Stimulated activated CD4-positive, alpha-beta T cell treated with anti-CD3 and anti-CD28 coated beads, Interleukin-12 subunit alpha, Interleukin-12 subunit beta, amount 100 ng/mL, for 48 hours (primary cell): ENCODE data around the gene PIK3R4.
A peak's percentile ranks its signal among the peaks of the same experiment; 100 is the strongest.

Experiments
- DNase-seq, 3 donors: peaks; one replicate each; pipeline ENCODE4 v3.0.0-alpha.2; 2020; ENCODE audit warnings: low read depth in 2 of 3, low spot score in 1 of 3

The PIK3R4 gene

DNA sequence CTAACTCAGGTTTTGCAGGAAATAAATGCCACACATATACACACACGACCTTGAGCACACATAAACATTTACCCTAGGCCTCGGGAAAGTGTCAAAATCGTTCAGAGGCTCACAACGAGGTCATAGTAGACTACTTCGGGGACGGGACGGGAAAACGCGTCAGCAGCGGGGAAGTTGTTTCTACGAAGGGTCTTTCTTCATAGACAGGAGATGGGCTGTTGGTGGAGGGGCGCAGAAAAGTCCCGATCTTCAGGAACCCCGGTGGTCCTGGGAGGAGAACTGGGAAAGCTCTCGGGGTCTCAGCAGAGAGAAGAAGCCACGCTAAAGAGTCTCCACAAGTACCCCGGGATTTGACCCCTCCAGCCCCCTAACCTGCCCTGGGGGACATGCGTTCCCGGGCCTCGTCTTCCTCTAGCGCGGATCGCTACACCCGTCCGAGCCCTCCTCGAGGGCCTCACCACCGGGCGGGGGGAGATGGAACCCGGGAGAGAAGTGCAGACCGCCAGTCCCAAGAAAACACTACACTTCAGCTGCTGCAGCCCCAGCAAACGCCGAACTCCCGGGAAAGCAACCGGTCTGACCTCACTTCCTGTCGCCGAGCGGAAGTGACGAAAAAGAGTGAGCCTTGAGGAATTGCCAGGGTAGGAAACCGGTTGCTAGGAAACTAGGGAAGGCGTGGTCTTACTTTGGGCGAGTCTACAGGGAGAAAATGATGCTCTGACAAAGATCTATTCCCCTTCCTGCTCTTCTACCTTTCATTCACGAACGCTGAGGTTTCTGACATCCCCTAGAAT, at the start of gene PIK3R4:
TSS of gene PIK3R4 (minus strand) at position 584 of the 794 bp plus-strand sequence. CDS start 1,611 bp downstream, outside the sequence.
- peak; percentile 88 to 94 (median 92) for DNase-seq

DNA sequence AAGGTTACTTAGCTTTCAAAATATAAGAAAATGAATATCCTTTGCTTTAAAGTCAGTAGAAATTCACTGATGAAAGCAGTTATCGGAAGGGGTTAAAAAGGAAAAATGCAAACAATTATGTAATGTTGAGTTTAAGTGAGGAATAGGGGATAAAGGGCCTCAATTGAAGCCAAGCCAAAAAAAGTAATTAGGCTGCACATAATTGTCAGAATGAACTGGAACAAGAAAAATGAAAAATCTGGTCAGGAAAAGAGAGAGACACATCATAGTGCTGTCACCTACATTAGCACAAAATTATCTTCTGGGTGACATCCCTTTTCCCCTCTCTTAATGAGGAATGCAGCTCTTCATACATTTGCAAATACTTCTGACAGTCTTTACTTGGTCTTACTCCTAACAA, 48.8 kb upstream of the PIK3R4 start:
- no peak for DNase-seq

DNA sequence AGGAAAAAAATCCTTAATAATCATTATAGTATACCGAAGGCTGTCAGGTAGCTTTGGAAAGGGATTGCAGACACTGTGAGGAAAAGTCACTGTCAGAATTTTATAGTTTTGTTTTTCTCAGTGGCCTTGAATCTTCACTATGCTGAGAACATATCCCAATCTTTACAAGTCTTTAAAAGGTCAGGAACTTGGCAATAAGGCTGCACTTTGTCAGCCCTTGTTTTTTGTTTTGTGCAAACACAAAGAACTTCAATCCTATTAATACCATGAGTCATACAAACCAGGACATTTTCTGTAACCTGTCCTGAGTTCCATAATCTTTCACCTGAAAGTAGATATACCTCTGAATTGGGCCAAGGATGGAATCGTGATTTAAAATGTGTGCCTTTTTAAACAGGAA, 45.6 kb upstream of the PIK3R4 start:
- no peak for DNase-seq

DNA sequence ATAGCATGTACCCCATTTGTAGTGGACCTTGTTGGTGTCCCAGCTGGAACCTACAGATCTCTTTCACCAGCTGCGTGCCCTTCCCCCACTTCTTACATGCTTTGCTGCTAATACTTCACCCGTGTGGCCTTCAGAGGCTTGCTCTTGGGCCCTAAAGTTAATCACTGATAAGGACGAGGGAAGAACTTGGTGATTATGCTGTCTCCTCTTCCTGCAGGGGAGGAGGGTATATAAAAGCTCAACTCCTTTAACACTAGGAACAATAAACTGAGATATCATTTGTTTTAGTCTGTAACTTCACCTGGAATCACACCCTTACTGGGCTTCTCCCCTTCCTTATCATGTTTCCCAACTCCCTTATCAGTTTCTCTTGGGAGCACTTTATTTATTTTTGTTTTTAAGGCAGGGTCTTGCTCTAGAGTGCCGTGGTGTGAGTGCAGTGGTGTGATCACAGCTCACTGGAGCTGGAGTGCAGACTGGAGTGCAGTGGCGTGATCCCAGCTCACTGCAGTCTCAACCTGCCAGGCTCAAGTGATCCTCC, 43.2 kb upstream of the PIK3R4 start:
- DNase-seq, result no peak

DNA sequence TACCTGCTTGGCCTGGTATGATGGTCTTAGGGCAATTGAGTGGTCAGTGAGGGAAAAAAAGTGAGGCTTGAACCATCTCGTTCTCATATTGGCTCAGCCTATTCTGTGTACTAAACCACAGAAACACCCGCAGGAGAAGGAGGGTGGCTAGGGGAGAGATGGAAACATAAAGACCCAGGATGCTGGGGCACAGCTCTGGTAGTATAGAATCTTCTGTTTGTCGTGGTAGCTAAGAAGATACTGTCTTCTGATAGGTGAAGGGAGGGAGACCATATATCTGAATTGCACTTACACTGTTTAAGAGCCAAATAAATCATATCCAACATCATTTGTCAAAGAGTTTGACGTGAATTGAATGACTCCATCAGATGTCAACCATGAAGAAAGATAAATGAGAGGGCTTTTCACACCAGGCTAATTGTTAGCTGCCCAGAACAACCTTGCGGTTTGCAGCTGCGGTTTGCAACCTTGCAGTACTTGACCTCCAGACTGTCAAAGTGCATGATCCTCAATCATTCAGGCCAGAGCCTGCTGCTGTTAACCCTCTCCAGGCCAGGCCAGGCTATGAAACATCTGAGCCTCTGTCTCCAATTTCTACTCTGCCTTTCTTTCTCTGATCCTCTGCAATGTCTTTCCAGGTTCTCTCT, 40.9 kb upstream of the PIK3R4 start:
- no peak for DNase-seq

DNA sequence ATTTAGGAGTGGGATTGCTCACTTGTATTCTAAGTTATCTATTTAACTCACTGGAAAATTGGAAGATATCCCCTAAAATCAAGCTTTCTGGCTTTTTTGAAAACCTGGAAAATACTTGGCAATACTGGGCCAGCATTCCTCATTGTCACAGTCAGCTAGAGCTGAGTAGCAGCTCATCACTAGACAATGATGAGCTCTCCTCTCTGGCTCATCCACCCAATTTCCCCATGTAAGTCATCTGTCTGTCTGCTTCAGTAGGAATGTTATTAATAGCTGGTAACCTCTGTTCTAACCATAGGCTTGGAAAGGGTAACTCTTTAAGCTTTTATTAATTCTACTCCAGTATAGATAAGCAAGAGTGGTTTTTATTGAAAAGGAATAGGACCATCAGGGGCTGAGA, 39.7 kb upstream of the PIK3R4 start:
- no peak for DNase-seq

DNA sequence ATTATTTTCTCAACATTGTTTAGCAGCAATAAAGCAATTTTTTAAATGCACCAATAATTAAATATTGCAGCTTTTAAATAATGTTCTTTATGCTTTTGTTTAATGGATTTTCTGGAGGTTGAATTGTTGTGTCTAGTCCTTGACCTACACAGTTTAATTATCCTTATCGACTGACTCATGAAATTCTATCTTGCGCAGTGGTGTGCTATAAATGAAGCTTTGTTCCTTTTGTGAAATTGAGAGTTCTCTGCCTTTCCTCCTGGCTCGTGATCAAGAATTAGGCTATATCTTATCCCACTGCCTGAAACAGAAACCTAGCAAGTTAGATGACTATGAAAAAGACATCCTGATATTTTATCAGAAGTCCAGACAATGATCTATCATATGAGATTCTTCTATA, 37.0 kb upstream of the PIK3R4 start:
- DNase-seq, result no peak

DNA sequence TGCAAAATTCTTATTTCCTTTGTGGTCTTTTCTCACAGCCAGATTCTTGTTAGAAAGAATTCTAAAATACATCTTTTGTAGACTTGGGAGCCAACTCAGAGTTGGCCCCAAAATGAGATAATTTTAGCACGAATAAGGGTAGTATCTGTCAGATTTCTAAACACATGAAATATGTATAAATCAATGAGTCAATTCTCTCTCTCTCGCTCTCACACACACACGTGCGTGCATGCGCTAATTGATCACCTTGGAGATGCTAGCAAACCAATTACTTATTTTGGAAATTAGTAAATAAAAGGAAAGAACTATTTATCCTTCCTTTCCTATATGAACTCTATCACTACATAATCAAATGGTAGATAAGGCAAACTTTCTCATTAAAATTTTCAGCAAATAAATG, 32.9 kb upstream of the PIK3R4 start:
- no peak for DNase-seq

DNA sequence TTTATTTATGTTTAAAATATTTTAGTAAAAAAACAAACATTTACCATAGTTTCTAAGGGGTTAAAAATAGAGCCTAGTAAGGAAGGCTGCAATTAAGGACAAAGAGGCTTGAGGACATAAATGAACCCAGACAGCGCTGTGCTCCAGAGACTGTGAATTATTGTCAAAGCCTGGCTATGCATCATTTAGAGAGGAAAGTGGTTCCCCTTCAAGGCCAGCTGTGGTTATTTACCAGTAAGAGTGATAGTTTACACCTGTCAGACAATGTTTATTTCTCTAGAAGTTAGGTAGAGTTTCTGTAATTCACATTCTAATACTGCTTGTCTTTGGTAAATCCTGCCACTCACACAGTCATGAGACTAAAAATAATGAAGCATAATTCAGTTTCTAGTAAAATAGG, 32.4 kb upstream of the PIK3R4 start:
- no peak for DNase-seq

DNA sequence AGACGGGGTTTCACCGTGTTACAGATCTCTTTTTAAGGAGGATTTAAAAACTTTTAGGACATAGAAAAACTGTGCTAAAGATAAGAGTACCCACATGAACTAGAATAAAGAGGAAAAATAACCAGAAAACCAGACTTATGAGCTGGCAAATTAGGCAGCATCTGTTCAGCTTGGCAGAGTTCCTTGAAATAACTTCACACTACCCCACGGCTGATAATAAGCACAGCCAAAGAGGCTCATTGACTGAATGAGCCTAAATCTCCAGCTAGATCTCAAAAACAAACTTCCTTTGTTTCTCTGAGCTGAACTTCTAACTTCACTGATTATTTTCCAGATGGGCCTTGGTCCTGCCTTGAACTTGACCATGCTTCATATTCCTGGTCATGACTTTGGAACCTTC, 26.7 kb upstream of the PIK3R4 start:
- no peak for DNase-seq

DNA sequence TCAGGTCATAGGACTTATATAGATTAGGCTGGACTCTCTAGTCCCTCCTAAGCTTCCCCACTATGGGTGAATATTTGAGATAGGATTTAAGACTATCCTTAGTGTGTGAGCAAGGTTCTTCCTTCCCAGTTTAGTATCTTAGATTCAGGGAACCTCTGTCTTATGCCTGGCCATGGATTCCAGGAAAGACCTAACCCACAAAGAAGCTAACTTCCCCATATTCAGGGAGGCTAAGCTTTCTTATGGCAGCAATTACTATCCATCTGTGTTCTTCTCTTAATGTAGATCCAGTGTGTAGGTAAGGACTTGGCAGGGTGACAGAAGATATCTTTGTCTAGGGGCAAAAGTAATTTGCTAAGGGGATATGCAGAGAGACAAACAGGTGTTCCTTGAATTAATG, 25.5 kb upstream of the PIK3R4 start:
- no peak for DNase-seq

DNA sequence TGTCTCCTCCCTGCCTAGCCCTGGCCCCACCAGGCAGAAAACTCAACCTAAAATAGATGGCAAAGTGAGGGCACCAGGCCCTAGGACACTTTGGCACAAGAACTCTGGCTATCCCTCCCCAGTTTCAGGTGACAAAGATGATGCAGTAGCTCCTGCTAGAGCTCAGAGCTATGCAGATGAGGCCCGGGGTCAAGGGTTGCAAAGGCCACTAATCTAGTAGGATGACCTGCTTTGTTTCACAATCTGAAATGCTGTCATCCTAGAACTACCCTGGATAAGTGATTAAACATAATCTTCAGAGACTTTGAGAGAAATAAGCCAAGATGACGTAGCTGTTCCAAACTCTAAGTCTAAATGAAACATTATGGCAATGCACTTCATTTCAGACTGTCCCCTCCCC, 24.0 kb upstream of the PIK3R4 start:
- DNase-seq, result no peak

DNA sequence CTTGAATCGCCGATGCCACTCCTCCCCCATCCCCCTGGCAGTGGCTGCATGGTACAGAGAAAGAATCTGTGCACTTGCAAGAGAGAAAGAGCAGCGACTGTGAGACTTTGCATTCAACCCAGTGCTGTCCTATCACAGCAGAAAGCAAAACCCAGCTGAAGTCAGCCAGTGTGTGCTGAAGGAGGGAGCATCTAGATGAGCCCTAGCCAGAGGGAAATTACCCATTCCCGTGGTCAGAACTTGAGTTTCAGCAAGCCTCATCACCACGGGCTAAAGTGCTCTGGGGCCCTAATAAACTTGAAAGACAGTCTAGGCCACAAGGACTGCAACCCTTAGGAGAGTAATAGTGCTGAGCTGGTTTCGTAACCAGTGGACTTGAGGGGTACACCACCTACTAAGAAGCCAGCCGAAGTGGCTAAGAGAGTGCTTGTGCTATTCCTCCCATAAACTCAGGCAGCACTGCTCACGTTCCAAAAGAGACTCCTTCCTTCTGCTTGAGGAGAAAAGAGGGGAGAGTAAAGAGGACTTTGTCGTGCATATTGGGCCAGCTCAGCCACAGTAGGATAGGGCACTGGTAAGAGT, 15.2 kb upstream of the PIK3R4 start:
- no peak for DNase-seq

DNA sequence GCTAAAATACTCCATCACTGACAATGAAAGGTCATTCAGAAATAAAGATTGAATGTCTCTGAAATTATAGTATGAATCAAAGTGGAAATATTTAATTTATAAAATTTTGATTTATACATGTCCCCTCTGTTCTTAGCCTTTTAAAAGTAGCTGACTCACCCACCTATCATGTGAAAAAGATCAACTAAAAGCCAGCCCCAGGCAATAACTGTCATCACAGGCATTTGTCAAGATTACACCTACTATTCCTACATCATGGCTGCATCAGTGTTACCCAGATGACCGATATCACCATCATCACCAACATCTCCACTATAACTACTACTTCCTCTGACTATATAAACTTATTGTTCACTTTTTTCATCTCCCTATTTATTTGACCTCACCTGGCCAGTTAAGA, 14.3 kb upstream of the PIK3R4 start:
- no peak for DNase-seq

DNA sequence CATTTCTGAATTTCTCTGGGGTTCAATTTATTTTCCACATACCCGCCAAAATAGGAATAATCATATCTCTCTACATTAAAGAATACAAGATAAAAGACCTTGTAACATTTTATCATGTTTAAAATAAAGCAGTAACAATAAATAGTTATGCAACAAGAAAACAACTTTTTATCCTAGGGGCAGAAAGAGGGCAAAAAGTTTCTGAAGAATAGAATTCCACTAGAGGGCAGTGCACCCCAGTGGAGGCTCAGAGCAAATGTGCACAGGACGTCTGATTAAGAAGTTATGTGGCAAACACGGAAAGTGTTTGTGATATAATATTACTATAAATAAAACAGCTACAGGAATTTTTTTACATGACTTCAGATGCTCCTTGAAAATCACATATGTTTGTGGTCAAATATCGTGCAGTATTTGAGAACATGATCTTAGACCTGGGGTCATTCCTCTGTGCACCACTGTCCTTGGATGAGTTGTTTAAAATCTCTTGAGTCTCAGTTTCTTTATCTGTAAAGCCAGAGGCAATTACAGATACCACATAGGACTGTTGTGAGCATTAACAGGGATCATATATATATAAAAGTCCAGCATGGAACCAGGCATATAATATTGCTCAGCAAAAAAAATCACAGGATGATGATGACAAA, 13.2 kb upstream of the PIK3R4 start:
- peak; percentile 10 to 52 (median 22) for DNase-seq

DNA sequence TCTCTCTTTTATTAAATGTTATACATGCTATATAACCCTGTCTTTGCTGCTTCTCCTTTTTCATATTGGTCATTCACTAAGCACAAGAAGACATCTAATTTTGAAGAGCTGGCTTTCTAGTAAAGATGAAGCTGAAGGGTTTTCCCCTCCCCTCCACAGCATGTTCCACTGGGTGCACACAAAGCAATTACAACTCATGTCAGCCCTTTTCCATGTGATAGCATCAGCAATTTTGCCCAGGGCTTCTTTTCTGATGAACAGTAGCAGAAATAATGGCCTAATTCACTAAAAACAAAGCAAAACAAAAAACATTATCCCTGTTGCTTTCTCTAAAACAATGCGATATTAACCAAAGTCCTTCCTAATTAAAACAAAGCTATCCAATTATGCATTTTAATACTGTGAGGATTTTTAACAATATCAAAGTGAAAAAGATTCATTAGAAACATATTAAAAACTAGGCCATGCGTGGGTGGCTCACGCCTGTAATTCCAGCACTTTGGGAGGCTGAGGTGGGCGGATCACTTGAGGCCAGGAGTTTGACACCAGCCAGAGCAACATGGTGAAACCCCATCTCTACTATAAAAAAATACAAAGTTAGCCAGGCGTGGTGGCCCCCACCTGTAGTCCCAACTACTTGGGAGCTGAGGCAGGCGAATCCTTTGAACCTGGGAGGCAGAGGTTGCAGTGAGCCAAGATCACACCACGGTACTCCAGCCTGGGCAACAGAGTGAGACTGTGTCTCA, 12.2 kb upstream of the PIK3R4 start:
- DNase-seq, result no peak

DNA sequence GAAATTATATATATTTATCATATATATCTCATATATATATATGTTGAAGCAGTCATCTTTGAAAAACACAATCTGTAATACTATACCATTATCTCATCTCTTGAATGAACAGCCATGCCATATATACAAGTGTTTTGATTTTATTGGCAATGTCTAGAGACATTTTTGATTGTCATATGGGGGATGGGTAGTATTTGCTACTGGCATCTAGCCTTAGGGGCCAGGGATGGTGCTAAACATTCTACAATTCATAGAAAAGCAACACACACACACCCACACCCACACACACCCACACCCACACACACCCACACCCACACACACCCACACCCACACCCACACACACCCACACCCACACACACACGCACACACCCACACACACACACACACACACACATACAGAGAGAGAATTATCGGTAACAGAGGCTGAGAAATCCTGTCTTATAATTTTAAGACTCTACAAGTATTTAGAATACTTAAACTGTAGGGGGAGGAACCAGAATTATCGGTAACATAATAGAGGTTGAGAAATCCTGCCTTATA, 11.1 kb upstream of the PIK3R4 start:
- DNase-seq, result no peak

DNA sequence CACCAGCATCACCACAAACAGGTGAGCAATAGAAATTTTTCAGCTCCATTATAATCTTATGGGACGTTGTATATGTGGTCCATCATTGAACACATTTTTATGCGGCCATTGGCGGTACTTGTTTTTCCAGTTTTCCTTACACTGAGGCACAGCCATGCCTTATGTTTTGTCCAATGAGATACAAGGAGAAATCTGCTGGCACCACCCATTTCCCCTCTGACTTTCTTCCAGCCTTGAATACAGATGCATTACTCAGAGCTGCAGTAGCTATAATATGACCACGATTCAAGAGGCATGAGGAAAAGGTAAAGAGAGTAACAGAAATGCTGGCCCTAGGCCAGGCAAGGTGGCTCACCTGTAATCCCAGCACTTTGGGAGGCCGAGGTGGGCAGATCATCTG, 9.0 kb upstream of the PIK3R4 start:
- DNase-seq, result no peak

DNA sequence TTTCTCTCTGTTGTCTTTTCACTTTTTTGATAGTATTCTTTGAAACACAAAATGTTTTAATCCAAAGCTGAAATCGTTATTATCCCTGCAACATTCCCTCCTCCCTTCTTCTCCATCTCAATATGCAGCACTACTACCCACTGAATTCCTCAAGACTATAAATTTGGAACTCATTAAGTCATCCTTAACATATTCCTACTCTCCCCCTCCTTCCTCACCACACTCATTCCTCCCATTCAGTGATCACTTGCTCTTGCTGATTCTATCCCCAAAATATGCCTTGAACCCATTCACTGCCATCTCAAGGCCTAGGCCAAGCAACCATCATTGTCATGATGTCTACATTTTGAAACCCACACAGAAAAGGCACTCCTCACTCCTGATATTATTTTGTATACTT, 2.4 kb upstream of the PIK3R4 start:
- DNase-seq, result no peak

DNA sequence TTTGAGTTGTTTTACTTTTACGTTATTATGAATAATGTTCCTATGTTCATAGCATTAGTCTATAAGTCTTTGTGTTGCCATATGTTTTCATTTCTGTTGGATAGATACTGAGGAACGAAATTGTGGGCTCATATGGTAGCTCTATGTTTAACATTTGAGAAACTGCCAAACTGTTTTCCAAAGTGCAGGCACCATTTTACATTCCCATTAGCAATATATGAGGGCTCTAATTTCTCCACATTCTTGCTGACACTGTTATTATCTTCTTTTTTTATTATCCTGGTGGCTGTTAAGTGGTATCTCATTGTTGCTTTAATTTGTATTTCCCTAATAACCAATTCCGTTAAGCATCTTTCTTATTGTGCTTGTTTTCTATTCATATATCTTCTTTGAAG, 1.8 kb upstream of the PIK3R4 start:
- DNase-seq, result no peak

DNA sequence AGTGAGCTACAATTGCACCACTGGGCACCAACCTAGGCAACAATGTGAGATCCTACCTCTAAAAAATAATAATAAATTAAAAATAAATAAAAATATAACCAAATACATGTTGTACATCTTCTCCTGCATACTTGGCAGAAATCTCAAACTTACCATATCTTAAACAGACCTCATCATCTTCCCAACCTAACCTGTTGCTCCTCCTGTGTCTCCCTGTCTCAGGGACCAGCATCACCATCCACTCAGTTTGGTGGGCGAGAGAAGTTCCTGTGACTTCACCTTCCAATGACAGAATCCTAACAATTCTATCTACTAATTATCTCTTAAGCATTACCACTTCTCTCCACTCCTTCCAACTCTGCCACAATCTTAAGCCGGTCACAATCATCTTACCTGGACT, 3.3 kb downstream of the PIK3R4 start:
- DNase-seq, result no peak
